COLO668 (cell line): ENCODE measurements around the gene EFNA4.
A peak's percentile ranks its signal among the peaks of the same experiment; 100 is the strongest.

Source experiments
- DNase-seq: peaks from one replicate; lab custom pipeline; 2025; ENCODE audit not compliant: unreplicated experiment; lab: John Stamatoyannopoulos, UW

The EFNA4 gene

GRCh38 chr1:155032886-155033285 lies 30.7 kb upstream of the EFNA4 start:
- no peak for DNase-seq

GRCh38 chr1:155033524-155033923 lies 30.0 kb upstream of the EFNA4 start, which contains the start of the genes DCST1 and DCST2:
DCST1 (plus strand) TSS chr1:155033824; CDS start chr1:155034037, 213 bp downstream.
DCST2 (minus strand) TSS chr1:155033781; CDS start chr1:155033701, 80 bp downstream.
- DNase-seq = no peak

- DNase-seq = no peak
Observed at GRCh38 chr1:155034318-155035208, 29.0 kb upstream of the EFNA4 start.

- no peak for DNase-seq
Observed at GRCh38 chr1:155035936-155036335, 27.6 kb upstream of the EFNA4 start.

- no peak for DNase-seq
Observed at GRCh38 chr1:155037043-155037442, 26.5 kb upstream of the EFNA4 start.

GRCh38 chr1:155037851-155038441 lies 25.6 kb upstream of the EFNA4 start:
- DNase-seq = no peak

- DNase-seq = no peak
Observed at GRCh38 chr1:155038602-155039307, 24.8 kb upstream of the EFNA4 start.

GRCh38 chr1:155039308-155039669 lies 24.3 kb upstream of the EFNA4 start:
- DNase-seq = no peak

GRCh38 chr1:155040358-155041093 lies 23.0 kb upstream of the EFNA4 start:
- DNase-seq = no peak

- no peak for DNase-seq
Observed at GRCh38 chr1:155042789-155043188, 20.8 kb upstream of the EFNA4 start.

- peak; percentile 18 for DNase-seq
Observed at GRCh38 chr1:155043301-155043702, 20.2 kb upstream of the EFNA4 start.

- DNase-seq = no peak
Observed at GRCh38 chr1:155043793-155044192, 19.7 kb upstream of the EFNA4 start.

- DNase-seq = no peak
Observed at GRCh38 chr1:155044365-155044764, 19.2 kb upstream of the EFNA4 start.

GRCh38 chr1:155044812-155045657 lies 18.5 kb upstream of the EFNA4 start:
- DNase-seq = peak; percentile 82

GRCh38 chr1:155048449-155049334 lies 14.8 kb upstream of the EFNA4 start:
- no peak for DNase-seq

GRCh38 chr1:155049651-155050559 lies 13.6 kb upstream of the EFNA4 start:
- no peak for DNase-seq

GRCh38 chr1:155050560-155051341 lies 12.8 kb upstream of the EFNA4 start, which contains the start of gene ADAM15:
ADAM15 (plus strand) TSS chr1:155051316; CDS start chr1:155051387, 71 bp downstream.
- DNase-seq = peak; percentile 90
